Fibroblast of skin of abdomen (primary cell): ENCODE data around the gene STK32B.

Source experiments
- DNase-seq: peaks from one replicate; pipeline ENCODE4 v3.0.0-alpha.2; 2013

STK32B gene

GRCh38 chr4:5126857-5127256 is 75.6 kb downstream of the STK32B start:
- no peak for DNase-seq

GRCh38 chr4:5127556-5127955 is 76.3 kb downstream of the STK32B start:
- DNase-seq: peak; percentile 52

GRCh38 chr4:5128569-5128968 is 77.3 kb downstream of the STK32B start:
- no peak for DNase-seq

- no peak for DNase-seq
These were observed 81.9 kb downstream of the STK32B start for GRCh38 chr4:5133201-5133600.

GRCh38 chr4:5133933-5134594 is 82.8 kb downstream of the STK32B start:
- no peak for DNase-seq

- DNase-seq: no peak
These were observed 83.3 kb downstream of the STK32B start for GRCh38 chr4:5134620-5135019.

GRCh38 chr4:5137226-5137625 is 85.9 kb downstream of the STK32B start:
- DNase-seq: no peak

GRCh38 chr4:5137927-5138326 is 86.6 kb downstream of the STK32B start:
- peak; percentile 65 for DNase-seq

- DNase-seq: no peak
These were observed 87.1 kb downstream of the STK32B start for GRCh38 chr4:5138389-5138788.

GRCh38 chr4:5139141-5139540 is 87.9 kb downstream of the STK32B start:
- no peak for DNase-seq

GRCh38 chr4:5141802-5142201 is 90.5 kb downstream of the STK32B start:
- DNase-seq: no peak

- peak; percentile 18 for DNase-seq
These were observed 91.4 kb downstream of the STK32B start for GRCh38 chr4:5142726-5143125.

- DNase-seq: no peak
These were observed 92.1 kb downstream of the STK32B start for GRCh38 chr4:5143306-5143861.

GRCh38 chr4:5143940-5144339 is 92.7 kb downstream of the STK32B start:
- no peak for DNase-seq

GRCh38 chr4:5144384-5144783 is 93.1 kb downstream of the STK32B start:
- DNase-seq: no peak

- no peak for DNase-seq
These were observed 95.0 kb downstream of the STK32B start for GRCh38 chr4:5146248-5146647.

- no peak for DNase-seq
These were observed 101.2 kb downstream of the STK32B start for GRCh38 chr4:5152521-5152920.

- peak; percentile 43 for DNase-seq
These were observed 105.4 kb downstream of the STK32B start for GRCh38 chr4:5156682-5157081.

- peak; percentile 35 for DNase-seq
These were observed 106.8 kb downstream of the STK32B start for GRCh38 chr4:5157791-5158770.

- no peak for DNase-seq
These were observed 107.5 kb downstream of the STK32B start for GRCh38 chr4:5158825-5159224.

GRCh38 chr4:5160668-5161067 is 109.4 kb downstream of the STK32B start:
- DNase-seq: no peak

- no peak for DNase-seq
These were observed 111.7 kb downstream of the STK32B start for GRCh38 chr4:5162909-5163508.
